ENCODE measurements around the gene PGAM1.
"Not testable (repeated sequence)": the region's sequence is repeated elsewhere in the genome, so short reads cannot be mapped to it uniquely, and the experiment has no call there.

PGAM1 gene

DNA sequence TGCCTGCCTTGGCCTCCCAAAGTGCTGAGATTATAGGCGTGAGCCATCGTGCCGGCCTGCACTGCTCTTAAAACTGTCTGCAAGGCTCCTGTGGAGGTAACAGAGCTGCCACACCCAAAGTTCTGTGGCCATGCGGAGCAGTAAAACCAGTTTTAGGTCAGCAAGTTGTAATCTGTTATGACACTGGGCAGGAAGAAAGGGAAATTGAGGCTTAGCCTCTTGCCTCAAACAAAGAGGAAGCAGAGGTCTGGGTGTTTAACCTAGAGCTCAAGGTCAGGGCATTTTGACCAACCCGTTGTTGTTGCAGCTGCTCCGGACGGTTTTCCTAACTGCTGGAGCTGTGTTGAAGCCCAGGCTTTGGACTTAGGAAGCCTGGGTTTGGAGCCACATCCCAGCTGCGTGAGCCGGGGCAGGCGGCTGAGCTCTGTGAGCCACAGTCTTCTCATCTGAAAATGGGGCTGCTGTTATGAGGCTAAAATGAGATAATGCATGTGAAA is 17.4 kb upstream of the PGAM1 start:
- no peak for DNase-seq

DNA sequence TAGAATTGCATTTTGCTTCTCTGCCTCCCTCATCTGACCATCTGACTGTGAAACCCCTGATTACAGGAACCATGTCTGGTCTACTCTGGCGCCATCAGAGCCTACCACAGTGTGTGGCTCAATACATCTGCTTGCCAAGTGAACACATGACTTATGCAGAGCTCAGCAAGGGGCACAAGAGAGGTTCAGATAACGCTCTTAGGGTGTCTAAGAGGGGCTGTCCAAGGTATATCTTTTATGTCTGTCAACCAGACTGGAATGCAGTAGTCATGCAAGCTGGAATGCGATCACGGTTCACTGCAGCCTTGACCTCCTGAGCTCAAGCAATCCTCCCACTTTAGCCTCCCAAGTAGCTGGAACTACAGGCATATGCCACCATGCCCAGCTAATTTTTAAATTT is 14.6 kb upstream of the PGAM1 start:
- DNase-seq: no peak

DNA sequence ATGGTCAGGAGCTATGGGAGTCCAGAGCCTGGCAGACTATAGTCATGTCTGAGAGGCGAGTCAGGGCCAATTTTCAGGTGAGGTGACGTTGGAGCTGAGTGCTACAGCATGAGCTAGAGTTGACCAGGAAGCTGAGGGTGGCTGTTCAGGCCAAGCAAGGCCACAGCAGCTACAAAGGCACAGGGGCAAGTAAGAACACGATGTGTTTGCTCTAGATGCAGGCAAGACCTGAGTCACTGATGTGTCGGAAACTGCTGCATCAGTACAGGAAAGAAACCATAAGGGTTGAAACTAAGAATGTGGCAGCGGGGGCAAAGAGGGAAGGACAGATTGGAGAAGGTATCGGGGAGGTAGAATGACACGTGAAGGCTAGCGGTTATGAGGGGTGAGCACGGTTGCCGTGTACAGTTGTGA is 13.1 kb upstream of the PGAM1 start:
- no peak for DNase-seq

DNA sequence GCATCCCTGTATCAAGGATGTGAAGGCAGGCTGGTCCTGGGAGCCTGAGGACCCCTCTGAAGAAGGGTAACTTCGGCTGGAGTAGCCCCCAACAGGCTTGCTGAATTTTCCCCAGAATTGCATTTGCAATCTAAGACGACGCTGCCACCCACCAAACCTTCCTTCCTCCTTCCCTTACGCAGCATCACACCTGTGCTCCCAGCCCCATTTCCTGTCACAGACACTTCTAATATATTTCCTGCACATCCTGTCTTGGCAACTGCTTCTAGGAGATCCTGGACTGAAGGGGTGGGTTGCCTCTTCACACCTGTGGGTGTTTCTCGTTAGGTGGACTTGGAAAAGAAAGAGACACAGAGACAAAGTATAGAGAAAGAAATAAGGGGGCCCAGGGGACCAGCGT is 9.4 kb upstream of the PGAM1 start:
- no peak for DNase-seq

DNA sequence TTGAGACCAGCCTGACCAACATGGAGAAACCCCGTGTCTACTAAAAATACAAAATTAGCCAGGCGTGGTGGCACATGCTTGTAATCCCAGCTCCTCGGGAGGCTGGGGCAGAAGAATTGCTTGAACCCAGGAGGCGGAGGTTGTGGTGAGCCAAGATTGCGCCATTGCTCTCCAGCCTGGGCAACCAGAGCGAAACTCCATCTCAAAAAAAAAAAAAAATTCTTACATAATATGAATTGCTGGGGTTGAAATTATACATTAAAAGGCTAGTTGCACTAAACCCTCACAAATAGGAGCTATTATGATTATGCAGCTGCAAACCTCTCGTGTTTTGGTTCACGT is 2.3 kb upstream of the PGAM1 start:
- not testable (repeated sequence) for DNase-seq

DNA sequence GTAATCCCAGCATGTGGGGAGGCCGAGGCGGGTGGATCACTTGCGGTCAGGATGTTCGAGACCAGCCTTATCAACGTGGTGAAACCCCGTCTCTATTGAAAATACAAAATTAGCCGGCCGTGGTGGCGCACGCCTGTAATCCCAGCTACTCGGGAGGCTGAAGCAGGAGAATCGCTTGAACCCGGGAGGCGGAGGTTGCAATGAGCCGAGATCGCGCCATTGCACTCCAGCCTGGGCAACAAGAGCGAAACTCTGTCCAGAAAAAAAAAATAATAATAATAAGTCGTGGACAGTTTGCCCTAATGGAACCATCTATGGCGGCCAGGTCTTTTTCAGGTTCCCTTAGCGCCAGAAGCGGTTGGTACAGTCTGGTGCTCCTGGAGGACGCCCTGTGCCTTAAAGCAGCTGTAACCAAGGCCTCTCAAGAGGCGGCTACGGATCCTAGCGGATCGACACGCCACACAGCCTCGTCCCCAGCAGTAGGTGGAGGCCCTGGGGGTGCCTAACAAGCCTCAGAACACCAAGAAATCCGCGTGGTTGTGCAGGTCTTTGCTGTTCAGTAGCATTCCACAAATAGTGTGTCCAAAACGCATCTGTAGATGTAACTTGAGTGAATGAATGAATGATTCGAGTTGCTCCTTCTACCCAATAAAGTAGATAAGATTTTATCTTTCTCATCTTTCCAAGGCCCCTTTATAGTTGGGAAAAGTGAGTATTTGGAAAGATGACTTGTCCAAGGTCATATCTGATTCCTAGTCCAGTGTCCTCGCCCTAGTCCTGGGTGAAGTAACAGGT is 982 bp downstream of the PGAM1 start:
- peak in 1 of 2 experiments; percentile 2 for DNase-seq

DNA sequence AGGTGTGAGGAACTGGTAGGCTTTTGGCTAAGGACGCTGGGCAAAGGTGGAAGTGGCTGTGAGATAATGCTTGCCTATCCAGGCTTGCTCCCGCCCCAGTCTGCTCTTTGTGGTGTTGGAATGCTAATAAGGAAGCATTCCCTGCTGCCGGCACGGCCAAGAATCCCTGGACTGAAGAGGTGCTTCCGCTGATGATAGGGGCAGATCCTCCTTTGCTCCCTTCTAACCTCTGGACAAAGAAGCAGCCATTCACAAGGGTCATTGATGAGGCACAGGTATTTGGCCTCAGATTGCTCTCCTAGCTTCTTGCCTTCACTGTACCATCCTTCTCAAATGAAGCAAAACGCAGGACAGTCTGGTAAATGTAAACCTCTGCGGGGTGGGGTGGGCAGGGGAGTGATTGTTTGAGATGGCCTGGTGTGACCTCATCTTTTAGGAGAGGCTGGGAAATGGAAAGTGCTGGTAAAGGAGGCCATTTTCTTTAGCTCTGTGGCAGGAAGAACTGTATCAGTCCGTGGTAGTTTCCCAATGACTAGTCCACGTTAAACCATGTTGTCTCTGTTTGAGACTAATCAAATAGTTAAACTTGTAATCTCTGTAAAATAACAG is 1.7 kb downstream of the PGAM1 start:
- no peak for DNase-seq

DNA sequence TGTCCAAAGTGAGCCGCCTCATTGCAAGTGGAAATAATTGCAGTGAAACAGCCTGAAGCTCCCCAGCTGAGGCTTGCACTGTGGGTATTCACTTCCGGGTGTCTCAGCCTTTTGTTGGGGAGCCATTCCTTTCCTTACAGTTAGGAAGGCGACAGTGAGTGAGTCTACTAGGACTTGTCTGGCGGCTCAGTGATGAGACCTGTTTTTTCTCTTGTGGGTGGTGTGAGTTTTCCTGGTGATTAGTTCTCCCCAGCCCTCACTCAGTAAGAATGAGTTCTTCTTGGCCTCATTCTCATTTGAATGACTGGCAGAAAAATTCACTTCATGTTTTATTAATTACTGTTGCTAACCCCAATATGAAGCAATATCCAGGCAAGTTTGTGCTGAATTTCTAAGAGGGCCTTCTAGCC is 2.6 kb downstream of the PGAM1 start:
- DNase-seq: no peak

DNA sequence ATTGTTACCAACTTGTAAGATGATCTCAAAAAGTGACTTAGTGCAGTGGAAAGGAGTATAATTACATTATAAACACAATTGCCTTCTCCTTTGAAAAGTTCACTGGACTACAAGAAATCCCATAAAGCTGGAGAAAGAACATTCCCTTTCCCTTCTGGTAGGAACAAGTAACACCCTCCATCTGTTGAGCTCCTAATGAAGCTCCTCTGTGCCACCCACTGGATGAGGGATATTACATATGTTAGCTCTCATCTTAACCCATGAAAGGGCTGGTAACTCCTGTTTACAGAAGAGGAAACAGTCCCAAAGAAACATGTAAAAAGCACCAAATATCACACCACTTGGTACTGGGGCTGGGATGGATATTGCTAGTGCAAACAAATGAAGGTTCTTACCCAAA is 8.1 kb downstream of the PGAM1 start:
- DNase-seq: no peak

DNA sequence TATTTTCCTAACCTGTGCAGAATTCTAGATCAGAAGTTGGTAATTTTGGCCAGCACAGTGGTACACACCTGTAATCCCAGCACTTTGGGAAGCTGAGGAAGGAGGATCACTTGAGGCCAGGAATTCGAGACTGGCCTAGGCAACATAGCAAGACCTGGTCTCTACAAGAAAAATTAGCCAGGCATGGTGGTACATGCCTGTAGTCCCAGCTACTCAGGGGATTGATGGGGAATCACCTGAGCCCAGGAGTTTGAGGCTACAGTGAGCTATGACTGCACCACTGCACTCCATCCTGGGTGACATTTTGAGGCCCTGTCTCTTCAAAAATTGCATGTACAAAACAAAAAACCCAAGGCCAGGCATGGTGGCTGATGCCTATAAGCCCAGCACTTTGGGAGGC is 8.6 kb downstream of the PGAM1 start:
- DNase-seq: no peak

DNA sequence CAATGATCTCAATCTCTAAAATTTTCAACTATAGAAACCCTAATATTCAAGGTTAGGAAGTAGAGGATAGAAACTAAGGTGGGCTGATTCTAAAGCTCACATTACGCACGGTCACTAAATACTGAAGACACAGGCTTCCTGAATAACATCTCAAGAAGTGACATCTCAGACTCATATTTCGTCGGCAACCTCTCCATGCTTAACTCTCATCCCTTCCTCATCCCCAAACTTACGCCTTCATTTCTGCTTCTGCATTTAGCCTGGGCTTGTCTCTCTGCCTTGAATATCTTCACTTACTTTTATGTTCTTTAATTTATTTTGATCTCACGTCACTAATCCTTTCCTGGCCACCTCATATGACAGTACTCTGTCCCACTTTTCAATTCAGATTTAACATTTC is 9.2 kb downstream of the PGAM1 start:
- DNase-seq: no peak

DNA sequence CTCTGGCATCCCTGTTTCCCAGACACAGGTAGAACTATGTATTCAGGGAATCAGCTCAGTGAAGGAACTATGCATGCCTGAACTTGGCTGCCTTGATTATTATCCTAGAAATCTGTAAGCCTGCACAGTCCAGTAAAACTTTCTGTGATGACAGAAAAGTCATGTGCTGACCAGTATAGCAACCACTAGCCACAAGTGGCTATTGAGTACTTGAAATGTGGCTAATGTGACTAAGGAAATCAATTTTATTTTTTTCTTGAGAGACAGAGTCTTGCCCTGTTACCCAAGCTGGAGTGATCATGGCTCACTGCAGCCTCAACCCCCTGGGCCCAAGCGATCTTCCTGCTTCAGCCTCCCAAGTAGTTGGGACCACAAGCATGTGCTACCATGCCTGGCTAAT is 16.3 kb downstream of the PGAM1 start:
- no peak for DNase-seq

DNA sequence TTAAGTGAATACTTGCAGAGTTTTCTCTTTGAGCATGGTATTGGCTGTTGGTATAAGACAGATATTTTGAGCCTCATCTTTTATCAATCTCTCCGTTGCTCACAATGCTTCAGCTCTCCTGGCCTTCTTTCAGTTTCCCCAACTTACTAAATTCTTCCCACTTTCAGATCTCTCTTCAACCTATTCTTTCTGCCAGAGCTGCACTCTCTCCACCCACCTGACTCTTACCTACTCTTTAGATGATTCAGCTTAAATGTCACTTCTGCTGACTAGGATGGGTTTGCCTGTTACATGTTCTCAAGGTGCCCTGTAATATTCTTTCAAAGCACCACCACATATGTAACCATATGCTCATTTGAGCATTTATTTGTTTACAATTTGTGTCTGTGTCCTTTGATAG is 18.2 kb downstream of the PGAM1 start:
- no peak for DNase-seq

DNA sequence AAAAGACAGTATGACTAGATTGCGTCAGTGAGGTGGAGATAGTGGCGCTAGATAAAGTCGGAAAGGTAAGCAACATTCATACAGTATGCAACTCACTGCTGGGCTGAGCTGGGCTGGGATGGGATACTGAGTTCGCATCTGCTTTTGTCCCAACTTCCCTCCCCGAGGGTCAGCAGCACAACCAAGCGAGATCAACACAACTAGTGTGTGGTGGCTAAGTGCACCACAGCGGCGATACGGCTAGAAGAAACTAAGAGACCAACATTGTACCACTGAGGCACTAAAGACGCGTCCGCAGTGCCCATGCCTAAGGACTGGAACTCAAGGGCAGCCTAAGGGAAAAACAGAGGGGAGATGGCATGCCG is 19.3 kb downstream of the PGAM1 start:
- DNase-seq: no peak

DNA sequence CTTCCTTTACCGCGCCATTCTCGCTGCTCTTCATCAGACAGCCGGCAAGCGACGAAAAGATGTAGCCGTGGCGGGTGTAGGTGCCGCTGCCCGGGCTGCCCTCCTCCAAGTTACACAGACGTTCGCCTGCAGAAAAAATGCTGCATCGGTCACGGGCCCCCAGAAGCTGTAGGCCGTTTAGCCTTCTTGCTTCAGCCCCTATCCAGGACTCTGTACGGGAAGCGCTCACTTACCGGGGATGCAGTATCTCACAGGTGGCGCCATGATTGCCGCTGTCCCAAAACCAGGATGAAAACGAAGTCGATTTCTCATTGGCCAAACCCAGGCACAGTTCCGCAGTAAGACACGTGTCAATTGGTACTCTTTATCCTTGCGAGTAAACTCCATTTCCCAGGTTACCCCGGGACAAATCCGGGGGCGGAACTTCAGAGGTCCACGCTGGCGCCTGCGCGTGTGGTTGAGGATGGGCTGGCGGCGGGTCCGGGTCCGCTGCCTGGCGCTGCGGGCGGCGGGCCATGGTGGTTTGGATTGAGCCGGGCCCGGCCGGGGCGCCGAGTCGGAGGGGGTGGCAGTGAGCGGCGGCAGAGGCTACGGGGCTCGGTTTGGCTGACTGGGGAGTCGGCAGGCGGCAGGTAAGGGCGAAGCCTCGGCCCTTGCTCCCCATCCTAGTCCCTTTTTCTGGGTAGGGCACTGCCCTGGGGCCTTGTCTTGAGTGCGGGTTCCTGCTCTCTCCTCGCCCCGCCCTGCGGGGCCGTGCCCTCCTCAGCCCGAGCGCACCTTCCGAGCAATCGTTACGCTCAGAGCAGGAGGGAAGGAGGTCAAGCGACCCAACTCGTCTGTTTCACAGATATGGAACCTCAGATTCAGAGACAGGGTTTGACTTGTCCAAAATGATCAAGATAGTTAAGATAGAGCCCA is 20.0 kb downstream of the PGAM1 start, which contains the start of the genes EXOSC1 and ZDHHC16:
EXOSC1 (minus strand) TSS at position 285 of the 918 bp plus-strand sequence; CDS start at position 264, 21 bp downstream.
ZDHHC16 (plus strand) TSS at position 454 of the 918 bp plus-strand sequence. CDS start 5,501 bp downstream, outside the sequence.
- DNase-seq: peak; percentile 66 to 89

DNA sequence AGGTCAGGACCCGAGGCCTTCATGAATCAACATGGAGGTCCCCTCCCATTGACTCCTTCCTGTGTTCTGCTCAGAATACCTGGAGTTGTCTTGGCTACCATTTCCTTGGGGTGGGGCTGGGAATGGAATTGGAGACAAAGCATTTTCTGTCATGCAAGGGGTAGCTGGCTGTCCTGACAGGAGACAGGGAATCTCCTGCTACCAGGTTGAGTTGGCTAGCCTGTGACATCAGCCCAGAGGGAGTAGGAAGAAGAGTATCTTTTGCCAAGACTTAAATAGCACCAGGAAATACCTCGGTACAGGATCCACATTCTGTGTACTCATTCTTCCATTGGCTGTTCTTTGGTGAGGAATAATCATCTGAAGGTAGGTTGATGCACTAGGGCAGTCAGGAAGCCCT is 24.8 kb downstream of the PGAM1 start:
- DNase-seq: no peak

DNA sequence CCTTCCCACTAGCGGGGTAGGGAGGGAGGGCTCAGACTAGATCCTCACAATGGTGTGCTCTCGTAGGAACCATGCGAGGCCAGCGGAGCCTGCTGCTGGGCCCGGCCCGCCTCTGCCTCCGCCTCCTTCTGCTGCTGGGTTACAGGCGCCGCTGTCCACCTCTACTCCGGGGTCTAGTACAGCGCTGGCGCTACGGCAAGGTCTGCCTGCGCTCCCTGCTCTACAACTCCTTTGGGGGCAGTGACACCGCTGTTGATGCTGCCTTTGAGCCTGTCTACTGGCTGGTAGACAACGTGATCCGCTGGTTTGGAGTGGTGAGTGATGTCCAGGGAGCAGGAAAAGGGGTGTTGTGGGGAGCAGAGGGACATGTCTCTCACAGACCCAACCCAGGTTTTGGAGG is 25.6 kb downstream of the PGAM1 start:
- no peak for DNase-seq

DNA sequence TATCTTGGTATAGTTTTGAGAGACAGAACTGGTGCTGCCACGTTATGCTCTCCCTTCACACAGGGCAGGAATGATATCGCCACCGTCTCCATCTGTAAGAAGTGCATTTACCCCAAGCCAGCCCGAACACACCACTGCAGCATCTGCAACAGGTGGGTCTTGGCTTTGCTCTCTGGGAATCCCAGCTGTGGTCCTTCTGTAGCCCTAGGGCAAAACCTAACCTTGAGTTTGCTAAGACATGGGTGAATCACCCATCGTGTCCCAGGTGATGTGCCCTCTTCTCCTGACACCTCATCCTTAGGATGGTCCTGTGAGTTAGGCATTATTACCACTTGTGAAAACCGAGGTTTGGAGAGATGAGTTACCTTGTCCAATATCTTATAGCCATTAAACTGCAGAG is 26.4 kb downstream of the PGAM1 start:
- no peak for DNase-seq

DNA sequence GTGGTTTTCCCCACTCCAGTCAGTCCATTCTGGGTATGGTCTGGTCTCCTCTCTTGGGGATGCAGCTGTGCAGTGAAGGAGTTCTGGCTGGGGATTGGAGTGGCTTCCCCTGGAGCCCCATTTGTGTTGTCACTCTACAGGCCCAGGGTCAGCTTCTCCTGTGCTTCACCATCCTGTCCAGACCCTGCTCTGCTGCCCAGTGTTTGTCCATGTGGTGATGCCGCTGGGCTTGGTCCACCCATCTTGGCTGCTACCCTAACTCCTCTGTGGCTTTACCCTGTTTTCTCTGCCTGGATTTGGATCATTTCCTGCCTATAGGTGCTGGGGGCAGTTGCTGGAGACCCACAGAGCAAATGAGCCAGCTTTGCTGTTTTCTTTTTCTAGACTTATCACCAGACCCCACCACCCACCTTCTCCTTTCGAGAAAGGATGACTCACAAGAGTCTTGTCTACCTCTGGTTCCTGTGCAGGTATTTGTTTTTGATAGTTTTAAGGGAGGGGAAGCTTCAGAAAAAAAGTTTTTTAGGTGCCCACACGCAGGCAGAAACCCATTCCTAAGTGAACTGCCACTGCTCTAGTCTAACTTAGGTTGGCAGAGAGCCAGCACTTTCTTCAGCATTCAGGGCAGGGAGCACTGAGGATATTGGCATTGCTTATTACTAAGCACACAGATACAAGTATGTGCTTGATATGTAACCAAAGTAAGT is 28.5 kb downstream of the PGAM1 start:
- no peak for DNase-seq

DNA sequence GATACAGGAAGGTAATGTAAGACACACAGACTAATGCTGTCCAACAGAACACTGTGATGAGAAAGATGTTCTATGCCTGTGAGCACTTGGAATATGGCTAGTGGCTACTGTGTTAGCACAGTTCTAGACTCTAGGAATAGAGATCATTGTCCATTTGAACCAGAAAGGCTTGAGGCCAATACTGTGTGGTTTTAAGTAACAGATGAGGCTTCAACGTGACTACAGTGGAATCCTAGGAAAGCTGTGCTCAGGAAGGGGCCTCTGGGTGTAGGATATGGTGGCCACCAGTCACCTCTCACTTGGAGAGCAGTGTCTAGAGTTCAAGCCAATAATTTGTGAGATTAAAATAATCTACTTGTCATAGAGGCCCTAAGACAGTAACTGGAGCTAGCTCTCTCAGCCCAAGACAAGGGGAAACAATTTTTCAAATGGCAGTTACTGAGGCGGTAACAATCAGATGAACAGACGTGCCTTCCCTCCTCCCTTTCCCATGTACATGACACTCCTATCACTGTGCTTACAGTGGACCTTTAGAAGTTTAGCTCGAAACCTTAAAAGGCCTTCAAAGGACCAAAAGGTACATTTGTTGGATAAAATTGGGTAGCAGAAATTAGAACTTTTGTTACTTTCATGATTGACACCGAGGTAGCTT is 30.2 kb downstream of the PGAM1 start:
- no peak for DNase-seq

DNA sequence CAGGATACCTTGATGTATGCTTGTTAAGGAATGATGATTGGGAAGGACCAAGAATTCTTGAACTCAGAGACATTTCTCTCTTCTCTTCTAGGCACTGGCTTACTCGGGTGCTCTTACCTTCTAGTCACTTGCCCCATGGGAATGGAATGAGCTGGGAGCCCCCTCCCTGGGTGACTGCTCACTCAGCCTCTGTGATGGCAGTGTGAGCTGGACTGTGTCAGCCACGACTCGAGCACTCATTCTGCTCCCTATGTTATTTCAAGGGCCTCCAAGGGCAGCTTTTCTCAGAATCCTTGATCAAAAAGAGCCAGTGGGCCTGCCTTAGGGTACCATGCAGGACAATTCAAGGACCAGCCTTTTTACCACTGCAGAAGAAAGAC is 30.7 kb downstream of the PGAM1 start:
- no peak for DNase-seq

DNA sequence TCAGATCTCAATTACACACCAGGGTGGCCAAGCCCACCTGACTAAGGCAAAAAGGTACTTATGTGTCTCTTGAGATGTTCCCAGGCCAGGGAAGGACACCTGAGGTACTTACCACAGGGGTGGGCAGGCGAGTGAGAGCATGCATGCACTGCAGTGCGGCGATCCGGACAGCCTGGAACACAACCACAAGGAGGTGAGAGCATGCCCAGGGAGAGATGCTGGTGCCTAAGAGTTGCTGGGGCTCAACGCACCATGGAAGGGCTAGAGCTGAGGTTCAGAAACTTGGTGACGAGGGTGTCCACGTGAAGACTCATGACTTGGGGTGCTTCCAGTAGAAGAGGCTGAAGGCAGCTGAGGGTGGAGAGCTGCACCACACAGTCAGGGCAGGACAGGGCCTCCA is 33.1 kb downstream of the PGAM1 start:
- no peak for DNase-seq
